HUES64 (cell line): ENCODE measurements around the gene WBP1.

Experiments used
- H3K27ac ChIP-seq: 2 replicates; pipeline ENCODE4 v1.7.0; 2013; ENCODE audit warnings: low read depth, low read length, inconsistent platforms
- H3K27me3 ChIP-seq: 2 replicates; pipeline ENCODE4 v1.6.1; 2013; ENCODE audit warnings: mild to moderate bottlenecking, low read length; ENCODE audit not compliant: insufficient read depth
- H3K36me3 ChIP-seq: 2 replicates; pipeline ENCODE4 v1.6.1; 2013; ENCODE audit warnings: mild to moderate bottlenecking, low read length; ENCODE audit not compliant: insufficient read depth
- H3K4me1 ChIP-seq: 2 replicates; pipeline ENCODE4 v1.6.1; 2013; ENCODE audit warnings: mild to moderate bottlenecking, low read length, moderate library complexity; ENCODE audit not compliant: insufficient read depth
- H3K4me3 ChIP-seq: 2 replicates; pipeline ENCODE4 v1.5.1; 2013; ENCODE audit warnings: mild to moderate bottlenecking, low read length, moderate library complexity
- H3K9ac ChIP-seq: 2 replicates; pipeline ENCODE4 v1.6.1; 2013; ENCODE audit warnings: mild to moderate bottlenecking, low read depth, low read length
- H3K9me3 ChIP-seq: 2 replicates; pipeline ENCODE4 v1.6.1; 2013; ENCODE audit warnings: low read depth, low read length; ENCODE audit not compliant: insufficient read depth
- WGBS: fragments of 150-250, 120-280 bp; methylation state at CpG from one replicate; pipeline ENCODE4 v1.1.7; 2013; ENCODE audit warnings: missing lambda C conversion rate; 5-methylcytosine and 5-hydroxymethylcytosine counted together

WBP1 gene

DNA sequence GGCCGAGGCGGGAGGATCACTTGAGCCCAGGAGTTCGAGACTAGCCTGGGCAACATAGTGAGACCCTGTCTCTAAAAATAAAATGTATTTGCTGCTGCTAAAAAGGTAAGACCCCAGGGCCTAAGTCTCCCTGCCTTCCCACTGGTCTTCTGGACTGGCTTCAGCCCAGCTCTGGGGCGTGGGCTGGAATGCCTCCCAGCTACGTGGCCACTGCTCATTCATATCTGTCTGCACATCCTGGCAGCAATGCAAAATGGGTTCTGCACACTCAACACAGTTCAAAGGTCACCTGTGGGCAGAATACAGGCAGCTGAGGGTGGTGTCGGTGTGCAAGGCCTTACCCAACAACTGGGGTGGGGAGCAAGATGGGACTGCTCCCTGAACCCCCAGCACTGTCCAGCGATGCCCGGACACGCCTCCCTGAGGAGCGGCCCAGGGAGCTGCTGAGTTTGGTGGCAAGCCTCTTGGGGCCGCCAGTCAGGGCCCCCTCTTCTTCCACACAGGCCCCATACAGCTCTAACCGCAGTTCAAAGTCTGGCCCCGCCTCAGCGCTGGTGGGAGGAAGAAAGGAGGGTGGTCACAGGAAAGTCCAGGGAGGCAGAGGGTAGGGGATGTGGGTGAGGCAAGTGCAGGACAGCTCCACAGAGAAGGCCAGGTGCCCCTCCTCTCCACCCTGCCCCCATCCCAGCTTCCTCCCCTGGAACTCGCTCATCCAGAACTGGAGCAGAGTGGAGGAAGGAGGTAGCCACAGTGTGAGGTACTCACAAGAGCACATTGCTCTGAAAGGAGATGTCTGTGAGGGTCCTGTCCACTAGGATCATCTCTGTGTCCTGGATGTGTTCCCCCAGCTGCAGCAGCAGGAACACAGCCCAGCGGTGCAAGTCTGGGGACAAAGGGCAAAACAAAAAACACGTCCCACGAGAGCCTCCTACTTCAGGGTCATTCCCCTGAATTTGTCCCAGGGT, 28.5 kb upstream of the WBP1 start:
- H3K9ac ChIP-seq, result no peak overlapping the region
- WGBS, result 93% methylated on average over 17 of the region's 18 CpGs
- no peak overlapping the region for H3K4me3 ChIP-seq
- no peaks in the 10 kb centered on the region for H3K27me3 ChIP-seq
- H3K27ac ChIP-seq, result no peak overlapping the region
- H3K9me3 ChIP-seq, result no peaks in the 10 kb centered on the region
- no peaks in the 10 kb centered on the region for H3K4me1 ChIP-seq
- H3K36me3 ChIP-seq, result peaks cover 83% of the 10 kb centered on the region

DNA sequence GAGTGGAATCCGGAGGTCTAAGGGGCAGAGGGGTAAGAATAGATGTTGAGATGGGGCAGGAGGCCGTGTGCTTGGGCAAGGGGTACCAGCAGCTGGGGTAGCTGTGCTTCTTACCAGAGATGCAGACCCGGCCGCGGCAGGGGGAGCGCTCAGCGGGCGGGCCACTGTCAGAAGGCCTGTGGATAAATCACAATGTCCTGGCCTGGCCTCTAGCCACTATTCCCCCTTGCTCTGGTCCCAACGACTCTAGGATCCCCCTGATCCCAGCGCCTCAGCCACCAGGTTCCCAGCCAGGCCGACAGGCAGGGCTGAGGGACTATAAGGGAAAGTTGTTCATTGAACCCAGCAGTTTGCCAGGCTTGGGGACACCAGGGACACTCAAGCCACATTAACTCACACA, 27.7 kb upstream of the WBP1 start:
- Histone ChIP-seq H3K36me3 (peaks cover 83% of the 10 kb centered on the region), H3K27me3 (no peaks in the 10 kb centered on the region), H3K4me1 (no peaks in the 10 kb centered on the region), H3K27ac (no peak overlapping the region), H3K9me3 (no peaks in the 10 kb centered on the region), H3K4me3 (no peak overlapping the region), H3K9ac (no peak overlapping the region)
- WGBS, result 93% methylated on average over 11 of the region's 11 CpGs

DNA sequence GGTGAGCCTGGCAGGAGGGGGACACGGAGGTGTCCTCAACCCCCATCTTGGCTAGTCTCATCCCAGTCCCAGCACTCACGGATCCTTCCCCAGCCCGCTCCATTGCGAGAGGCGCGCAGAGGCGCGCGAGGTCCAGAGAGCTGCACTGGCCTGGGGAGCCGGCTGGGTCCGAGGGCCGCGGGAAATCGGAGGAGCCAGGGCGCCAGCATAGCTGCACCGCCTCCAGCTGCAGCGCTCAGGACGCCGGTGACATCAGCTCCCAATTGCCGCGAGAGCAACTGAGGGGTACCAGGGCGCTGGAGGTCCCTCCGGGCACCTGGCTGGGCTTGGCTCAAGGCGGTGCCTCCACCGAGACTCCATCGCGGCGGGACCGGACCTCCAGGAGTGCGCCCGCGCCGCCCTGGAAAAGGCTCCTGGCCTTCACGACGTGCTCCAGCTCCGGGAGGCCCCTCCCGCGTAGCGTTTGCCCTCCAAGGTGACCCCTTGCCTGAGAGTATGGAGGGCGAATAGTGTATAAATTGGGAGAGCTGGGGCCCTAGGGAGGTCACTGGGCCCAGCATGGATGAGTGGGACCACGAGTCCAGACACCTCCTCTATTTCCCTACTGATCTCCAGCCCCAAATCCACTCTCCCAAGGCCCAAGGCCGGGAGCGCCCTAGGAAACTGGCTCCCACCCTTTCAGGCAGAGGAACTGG, 22.0 kb upstream of the WBP1 start:
- no peak overlapping the region for H3K4me3 ChIP-seq
- peaks cover 32% of the 10 kb centered on the region for H3K4me1 ChIP-seq
- H3K9ac ChIP-seq, result no peak overlapping the region
- no peaks in the 10 kb centered on the region for H3K9me3 ChIP-seq
- 93% methylated on average over 43 of the region's 43 CpGs for WGBS
- peaks cover 34% of the 10 kb centered on the region for H3K36me3 ChIP-seq
- no peaks in the 10 kb centered on the region for H3K27me3 ChIP-seq
- no peak overlapping the region for H3K27ac ChIP-seq

- peak overlapping the region; percentile 8; the same call in 1 of the 2 replicates for H3K27ac ChIP-seq
- 69% methylated on average over 5 of the region's 6 CpGs for WGBS
- no peaks in the 10 kb centered on the region for H3K9me3 ChIP-seq
- H3K9ac ChIP-seq, result no peak overlapping the region
- H3K36me3 ChIP-seq, result peaks cover 26% of the 10 kb centered on the region
- peaks cover 32% of the 10 kb centered on the region for H3K4me1 ChIP-seq
- H3K27me3 ChIP-seq, result no peaks in the 10 kb centered on the region
- peak overlapping the region; percentile 12; the same call in 1 of the 2 replicates for H3K4me3 ChIP-seq
Observed at GRCh38 chr2:74436848-74437695, 21.2 kb upstream of the WBP1 start.

GRCh38 chr2:74438248-74438647, 20.0 kb upstream of the WBP1 start:
- Histone ChIP-seq H3K4me3 (no peak overlapping the region), H3K27ac (no peak overlapping the region), H3K4me1 (peaks cover 32% of the 10 kb centered on the region), H3K9me3 (no peaks in the 10 kb centered on the region), H3K36me3 (peaks cover 19% of the 10 kb centered on the region), H3K27me3 (no peaks in the 10 kb centered on the region), H3K9ac (no peak overlapping the region)
- WGBS, result 89% methylated on average over 1 of the region's 1 CpG

- peak overlapping the region; percentile 87; the same call in 1 of the 2 replicates for H3K9ac ChIP-seq
- H3K4me3 ChIP-seq, result peak overlapping the region; percentile 72
- WGBS, result 72% methylated on average over 3 of the region's 3 CpGs
- H3K9me3 ChIP-seq, result no peaks in the 10 kb centered on the region
- H3K36me3 ChIP-seq, result peaks cover 16% of the 10 kb centered on the region
- H3K27ac ChIP-seq, result no peak overlapping the region
- peaks cover 32% of the 10 kb centered on the region for H3K4me1 ChIP-seq
- H3K27me3 ChIP-seq, result no peaks in the 10 kb centered on the region
Observed at GRCh38 chr2:74439373-74439772, 18.9 kb upstream of the WBP1 start.

- 42% methylated on average over 12 of the region's 14 CpGs for WGBS
- peaks cover 32% of the 10 kb centered on the region for H3K4me1 ChIP-seq
- no peaks in the 10 kb centered on the region for H3K9me3 ChIP-seq
- H3K9ac ChIP-seq, result peak overlapping the region; percentile 87
- H3K36me3 ChIP-seq, result peaks cover 15% of the 10 kb centered on the region
- peak overlapping the region; percentile 72 for H3K4me3 ChIP-seq
- H3K27ac ChIP-seq, result peak overlapping the region; percentile 99
- peaks cover 4% of the 10 kb centered on the region; the same call in 1 of the 2 replicates for H3K27me3 ChIP-seq
Observed at GRCh38 chr2:74439803-74440377, 18.3 kb upstream of the WBP1 start.

DNA sequence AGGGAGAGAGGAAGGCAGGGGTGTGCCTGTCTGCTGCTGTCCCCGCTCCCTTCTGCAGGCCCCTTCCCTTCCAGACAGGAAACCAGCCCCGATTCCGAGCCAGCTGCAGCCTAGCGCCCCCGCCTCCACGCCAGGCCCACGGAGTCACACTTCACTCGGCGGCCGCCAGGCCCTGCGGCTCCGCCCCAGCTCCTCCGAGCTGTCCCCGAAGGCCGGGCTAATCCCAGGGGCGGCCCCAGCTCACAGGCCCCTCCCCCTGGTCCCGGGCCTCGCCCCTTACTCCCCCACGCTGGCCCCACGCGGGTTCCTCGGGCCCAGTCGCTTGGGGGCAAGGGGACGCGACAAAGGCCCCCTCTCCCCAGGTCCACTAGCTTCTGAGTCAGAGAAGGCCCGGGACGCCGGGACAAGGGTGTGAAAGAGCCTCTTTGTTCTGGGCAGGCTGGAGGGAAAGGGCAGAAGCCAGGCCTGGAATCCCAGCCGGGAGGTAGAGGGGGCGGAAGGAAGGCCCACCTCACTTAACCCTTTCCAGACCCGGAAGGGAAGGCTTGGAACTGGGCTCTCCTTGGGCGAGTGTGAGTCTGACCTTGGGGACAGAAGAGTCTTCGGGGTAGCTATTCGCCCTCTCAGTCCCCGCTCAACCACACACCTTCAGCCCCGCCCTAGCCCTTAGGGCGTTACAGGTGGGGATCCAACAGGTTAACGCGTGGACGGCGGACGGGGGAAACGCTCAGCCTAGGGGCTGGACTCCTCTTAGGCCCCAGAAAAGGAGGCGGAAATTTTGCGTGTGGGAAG, 17.7 kb upstream of the WBP1 start:
- under 1% methylated on average over 45 of the region's 45 CpGs for WGBS

GRCh38 chr2:74441170-74441689, 17.0 kb upstream of the WBP1 start:
- peak overlapping the region; percentile 72 for H3K4me3 ChIP-seq
- peak overlapping the region; percentile 99 for H3K27ac ChIP-seq
- H3K9ac ChIP-seq, result peak overlapping the region; percentile 87

More for the DNA sequence above, 17.7 kb upstream of the WBP1 start:
- peaks cover 4% of the 10 kb centered on the region; the same call in 1 of the 2 replicates for H3K27me3 ChIP-seq
- peak overlapping the region; percentile 99 for H3K27ac ChIP-seq
- H3K36me3 ChIP-seq, result peaks cover 8% of the 10 kb centered on the region; the same call in 1 of the 2 replicates
- H3K4me3 ChIP-seq, result peak overlapping the region; percentile 72
- H3K9me3 ChIP-seq, result no peaks in the 10 kb centered on the region
- peak overlapping the region; percentile 87 for H3K9ac ChIP-seq
- peaks cover 32% of the 10 kb centered on the region for H3K4me1 ChIP-seq

More at GRCh38 chr2:74441170-74441689, 17.0 kb upstream of the WBP1 start:
- Histone ChIP-seq H3K27me3 (peaks cover 4% of the 10 kb centered on the region; the same call in 1 of the 2 replicates), H3K36me3 (peaks cover 6% of the 10 kb centered on the region; the same call in 1 of the 2 replicates), H3K9me3 (no peaks in the 10 kb centered on the region), H3K4me1 (peaks cover 32% of the 10 kb centered on the region)
- under 1% methylated on average over 33 of the region's 33 CpGs for WGBS
